ENCODE results near the gene CELSR1.
"Not testable (repeated sequence)": the region's sequence is repeated elsewhere in the genome, so short reads cannot be mapped to it uniquely, and the experiment has no call there.

CELSR1 gene

DNA sequence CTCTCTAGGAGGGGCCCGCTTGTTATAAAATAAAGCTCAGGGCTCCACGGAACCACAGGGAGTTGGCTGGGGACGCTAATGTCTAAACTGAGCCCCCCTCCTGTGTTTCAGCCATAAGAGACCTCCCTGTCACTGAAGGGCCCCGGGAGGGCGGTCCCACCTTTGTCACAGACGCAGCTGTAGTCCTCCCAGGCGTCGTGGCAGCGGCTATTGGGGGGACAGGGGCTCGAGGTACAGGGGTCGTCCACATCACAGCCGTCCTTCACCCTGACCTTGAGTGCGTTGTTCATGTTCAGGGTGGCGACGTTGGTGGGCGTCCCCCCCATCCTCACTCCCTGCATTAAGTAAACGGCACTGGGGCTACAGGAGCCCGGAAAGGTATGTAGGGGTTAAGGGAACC lies 139.9 kb downstream of the CELSR1 start:
- no peak for DNase-seq (ENCODE audit: low read depth)
- no peak overlapping the region for H3K4me3 ChIP-seq (ENCODE audit: low read length)
- no peak for TF ChIP-seq CTCF (IDR thresholded peaks at IDR 0.05; ENCODE audit: insufficient read depth, low read depth, low read length, missing control alignments)

GRCh38 chr22:46397049-46397448 lies 140.4 kb downstream of the CELSR1 start:
- not testable (repeated sequence) for DNase-seq (ENCODE audit: low read depth); H3K4me3 ChIP-seq (ENCODE audit: low read length)

GRCh38 chr22:46395145-46395544 lies 142.3 kb downstream of the CELSR1 start:
- no peak for DNase-seq (ENCODE audit: low read depth)
- H3K4me3 ChIP-seq (ENCODE audit: low read length), result no peak overlapping the region
- no peak for TF ChIP-seq CTCF (IDR thresholded peaks at IDR 0.05; ENCODE audit: insufficient read depth, low read depth, low read length, missing control alignments)

DNA sequence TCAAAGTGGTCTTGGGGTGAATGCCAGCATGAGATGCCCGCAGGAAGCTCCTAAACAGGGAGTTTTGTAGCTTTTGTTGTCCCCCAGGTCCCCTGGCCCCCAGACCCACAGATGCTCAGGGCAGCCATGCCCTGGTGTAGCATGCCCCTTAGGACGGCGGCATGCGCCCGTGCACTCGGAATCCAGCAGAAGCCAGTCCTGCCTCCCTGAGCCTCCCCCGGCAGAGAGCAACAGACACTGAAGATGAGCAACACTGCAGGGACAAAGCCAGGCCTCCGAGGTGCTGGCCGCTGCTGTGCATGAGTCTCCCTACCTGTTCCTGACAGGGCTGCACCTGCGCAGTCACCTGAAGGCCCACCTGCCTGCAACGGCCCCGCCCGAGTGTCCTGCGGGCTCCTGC lies 142.8 kb downstream of the CELSR1 start:
- H3K4me3 ChIP-seq (ENCODE audit: low read length), result no peak overlapping the region
- DNase-seq (ENCODE audit: low read depth), result no peak
- TF ChIP-seq CTCF (IDR thresholded peaks at IDR 0.05; ENCODE audit: insufficient read depth, low read depth, low read length, missing control alignments), result no peak

- no peak for TF ChIP-seq CTCF (IDR thresholded peaks at IDR 0.05; ENCODE audit: insufficient read depth, low read depth, low read length, missing control alignments)
- DNase-seq (ENCODE audit: low read depth), result no peak
- H3K4me3 ChIP-seq (ENCODE audit: low read length), result no peak overlapping the region
Observed at GRCh38 chr22:46393873-46394272, 143.5 kb downstream of the CELSR1 start.

- no peak for TF ChIP-seq CTCF (IDR thresholded peaks at IDR 0.05; ENCODE audit: insufficient read depth, low read depth, low read length, missing control alignments)
- DNase-seq (ENCODE audit: low read depth), result no peak
- H3K4me3 ChIP-seq (ENCODE audit: low read length), result no peak overlapping the region
Observed at GRCh38 chr22:46392137-46392844, 145.1 kb downstream of the CELSR1 start.

GRCh38 chr22:46391486-46392136 lies 145.8 kb downstream of the CELSR1 start:
- H3K4me3 ChIP-seq (ENCODE audit: low read length), result no peak overlapping the region
- TF ChIP-seq CTCF (IDR thresholded peaks at IDR 0.05; ENCODE audit: insufficient read depth, low read depth, low read length, missing control alignments), result no peak
- peak; percentile 37 for DNase-seq (ENCODE audit: low read depth)
